T-helper 2 cell treated with Interferon-gamma antibody and Interleukin-4, amounts not matched to agents 5 μg/mL and 100 μg/mL, for 36 hours (primary cell): ENCODE results near the gene TLL1.

Source experiments
- DNase-seq: peaks from one replicate; pipeline ENCODE4 v3.0.0; 2021; ENCODE audit warnings: low spot score
- H3K27ac Mint-ChIP-seq: one replicate; pipeline ENCODE4 v1.8.0; 2021; ENCODE audit warnings: mild to moderate bottlenecking, mixed read lengths
- H3K27me3 Mint-ChIP-seq: one replicate; pipeline ENCODE4 v1.8.0; 2021; ENCODE audit warnings: low read depth, mixed read lengths
- H3K36me3 Mint-ChIP-seq: one replicate; pipeline ENCODE4 v1.8.0; 2021; ENCODE audit warnings: low read depth, mixed read lengths
- H3K4me1 Mint-ChIP-seq: one replicate; pipeline ENCODE4 v1.8.0; 2021; ENCODE audit warnings: low read depth, mixed read lengths
- H3K4me3 Mint-ChIP-seq: one replicate; pipeline ENCODE4 v1.8.0; 2022; ENCODE audit warnings: mild to moderate bottlenecking, moderate library complexity, mixed read lengths
- H3K9me3 Mint-ChIP-seq: one replicate; pipeline ENCODE4 v1.8.0; 2021; ENCODE audit warnings: mixed read lengths

TLL1 gene

GRCh38 chr4:166073783-166074182 is 200.7 kb downstream of the TLL1 start:
- H3K27me3 Mint-ChIP-seq = no peaks in the 10 kb centered on the region

DNA sequence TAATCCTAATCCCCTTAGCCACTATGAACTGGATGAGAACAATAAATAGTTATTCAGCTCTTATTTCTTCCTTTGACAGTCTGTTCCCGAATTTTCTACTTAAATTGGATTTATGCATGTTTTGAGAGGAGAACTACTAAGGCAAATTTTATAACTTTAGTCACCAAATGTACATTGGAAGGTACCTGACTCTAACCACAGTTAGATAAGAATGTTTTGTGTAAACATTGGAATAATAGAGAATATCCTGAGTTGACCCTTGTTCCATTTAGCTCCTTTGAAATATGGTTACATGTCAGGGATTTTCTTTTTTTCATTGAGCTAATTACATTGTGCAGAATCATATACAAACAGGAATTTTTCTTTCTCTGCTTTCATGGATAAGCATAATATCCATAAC is 202.6 kb downstream of the TLL1 start:
- Mint-ChIP-seq H3K36me3 (no peaks in the 10 kb centered on the region), H3K9me3 (no peaks in the 10 kb centered on the region), H3K27me3 (no peaks in the 10 kb centered on the region), H3K27ac (no peak overlapping the region), H3K4me1 (no peaks in the 10 kb centered on the region), H3K4me3 (no peak overlapping the region)
- no peak for DNase-seq

More at GRCh38 chr4:166073783-166074182, 200.7 kb downstream of the TLL1 start:
- H3K27ac Mint-ChIP-seq = no peak overlapping the region
- no peaks in the 10 kb centered on the region for H3K4me1 Mint-ChIP-seq
- no peaks in the 10 kb centered on the region for H3K36me3 Mint-ChIP-seq
- no peaks in the 10 kb centered on the region for H3K9me3 Mint-ChIP-seq
- DNase-seq = no peak
- no peak overlapping the region for H3K4me3 Mint-ChIP-seq

DNA sequence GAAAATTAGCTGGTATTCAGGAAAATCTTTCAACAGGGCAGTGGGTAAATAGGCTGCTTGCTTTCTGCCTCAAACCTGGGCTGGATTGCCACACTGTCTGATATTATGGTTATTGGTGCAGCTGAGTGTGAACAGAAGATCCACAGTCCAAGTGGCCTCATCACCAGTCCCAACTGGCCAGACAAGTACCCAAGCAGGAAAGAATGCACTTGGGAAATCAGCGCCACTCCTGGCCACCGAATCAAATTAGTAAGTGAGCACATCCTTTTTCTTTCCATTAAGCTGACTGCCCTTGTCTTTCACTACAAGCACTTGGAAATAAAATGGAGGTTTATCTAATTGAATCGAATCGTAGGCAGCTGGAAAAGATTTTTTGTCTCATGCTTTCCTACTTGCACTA is 204.7 kb downstream of the TLL1 start:
- Mint-ChIP-seq H3K9me3 (no peaks in the 10 kb centered on the region), H3K4me1 (no peaks in the 10 kb centered on the region), H3K36me3 (no peaks in the 10 kb centered on the region), H3K27ac (no peak overlapping the region), H3K4me3 (no peak overlapping the region), H3K27me3 (no peaks in the 10 kb centered on the region)
- no peak for DNase-seq

- no peak for DNase-seq
- Mint-ChIP-seq H3K27ac (no peak overlapping the region), H3K4me1 (no peaks in the 10 kb centered on the region), H3K36me3 (no peaks in the 10 kb centered on the region), H3K9me3 (no peaks in the 10 kb centered on the region), H3K4me3 (no peak overlapping the region), H3K27me3 (no peaks in the 10 kb centered on the region)
Measured at GRCh38 chr4:166078383-166078782, 205.3 kb downstream of the TLL1 start.

GRCh38 chr4:166078955-166079354 is 205.9 kb downstream of the TLL1 start:
- Mint-ChIP-seq H3K27me3 (no peaks in the 10 kb centered on the region), H3K4me1 (no peaks in the 10 kb centered on the region), H3K27ac (no peak overlapping the region), H3K36me3 (no peaks in the 10 kb centered on the region), H3K4me3 (no peak overlapping the region), H3K9me3 (no peaks in the 10 kb centered on the region)
- DNase-seq = no peak

DNA sequence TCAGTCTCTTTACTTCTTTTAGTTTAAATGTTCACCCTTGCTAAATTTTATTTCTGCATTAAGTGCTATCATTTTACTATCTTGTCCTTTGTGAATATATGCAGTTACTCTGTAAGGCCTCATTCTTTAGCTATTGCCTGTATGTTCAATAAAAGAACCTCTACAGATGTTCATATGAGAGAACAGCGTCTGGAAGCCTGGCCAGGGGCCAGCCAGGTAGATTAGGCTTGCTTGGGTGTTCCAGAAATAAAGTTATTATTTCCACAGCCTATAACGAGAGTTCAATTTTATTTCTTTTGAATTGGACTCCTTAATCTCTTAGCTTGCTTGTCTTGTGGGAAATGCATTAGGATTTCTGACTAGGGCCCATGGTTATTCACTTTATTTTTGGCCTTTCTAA is 214.5 kb downstream of the TLL1 start:
- Mint-ChIP-seq H3K4me1 (no peaks in the 10 kb centered on the region), H3K36me3 (no peaks in the 10 kb centered on the region), H3K4me3 (no peak overlapping the region), H3K27ac (no peak overlapping the region), H3K27me3 (no peaks in the 10 kb centered on the region), H3K9me3 (no peaks in the 10 kb centered on the region)
- DNase-seq = no peak

DNA sequence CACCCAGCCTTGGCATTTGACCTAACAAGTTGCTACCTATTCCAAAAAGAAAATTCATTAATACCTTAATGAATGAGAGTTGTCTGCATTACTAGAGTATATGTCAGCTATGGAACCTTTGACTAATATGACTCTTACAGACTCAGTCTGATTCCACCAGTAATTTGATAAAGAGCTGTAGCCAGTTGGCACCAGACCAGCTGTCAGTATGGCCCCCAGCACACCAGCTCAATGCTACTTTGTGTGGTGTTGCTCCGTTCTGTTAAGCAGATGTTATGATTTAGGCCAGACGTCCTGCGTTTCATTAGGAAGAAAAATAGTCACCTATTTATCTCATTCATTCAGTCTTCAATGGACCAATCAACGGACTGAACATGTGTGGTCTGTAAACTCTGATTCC is 215.5 kb downstream of the TLL1 start:
- Mint-ChIP-seq H3K4me1 (no peaks in the 10 kb centered on the region), H3K27ac (no peak overlapping the region), H3K9me3 (no peaks in the 10 kb centered on the region), H3K27me3 (no peaks in the 10 kb centered on the region), H3K4me3 (no peak overlapping the region), H3K36me3 (no peaks in the 10 kb centered on the region)
- no peak for DNase-seq

GRCh38 chr4:166091146-166091545 is 218.1 kb downstream of the TLL1 start:
- DNase-seq = no peak
- no peak overlapping the region for H3K4me3 Mint-ChIP-seq
- no peaks in the 10 kb centered on the region for H3K4me1 Mint-ChIP-seq
- H3K27ac Mint-ChIP-seq = no peak overlapping the region
- no peaks in the 10 kb centered on the region for H3K27me3 Mint-ChIP-seq
- no peaks in the 10 kb centered on the region for H3K9me3 Mint-ChIP-seq
- no peaks in the 10 kb centered on the region for H3K36me3 Mint-ChIP-seq

DNA sequence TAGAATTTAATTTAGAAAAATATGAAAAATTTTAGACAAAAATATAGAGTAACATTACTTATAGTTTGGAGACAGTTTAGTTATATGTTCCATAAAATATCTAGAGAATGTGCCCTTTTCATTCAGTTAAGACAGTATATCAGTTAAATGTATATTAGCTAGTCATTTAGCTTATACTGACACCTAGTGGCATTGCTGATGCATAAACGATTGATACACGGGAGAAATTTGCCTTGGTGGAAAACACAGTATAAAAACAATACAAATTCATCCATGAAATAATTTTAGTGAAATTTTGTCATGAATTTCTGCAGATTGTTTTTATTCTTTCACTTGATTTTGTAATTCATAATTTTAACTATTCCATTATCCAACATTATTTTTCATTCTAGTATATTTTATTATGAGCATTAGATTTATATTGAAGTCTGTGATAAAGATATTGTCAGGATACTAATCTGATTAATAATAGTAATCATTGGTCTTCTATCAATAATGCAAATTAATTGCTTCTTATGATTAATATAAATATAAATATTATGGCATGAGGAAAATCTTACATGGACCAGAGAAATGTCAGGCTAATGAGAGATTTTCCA is 219.0 kb downstream of the TLL1 start:
- H3K27ac Mint-ChIP-seq = no peak overlapping the region
- H3K27me3 Mint-ChIP-seq = no peaks in the 10 kb centered on the region
- DNase-seq = no peak
- H3K4me1 Mint-ChIP-seq = no peaks in the 10 kb centered on the region
- no peaks in the 10 kb centered on the region for H3K9me3 Mint-ChIP-seq
- H3K4me3 Mint-ChIP-seq = no peak overlapping the region
- no peaks in the 10 kb centered on the region for H3K36me3 Mint-ChIP-seq

- no peaks in the 10 kb centered on the region for H3K36me3 Mint-ChIP-seq
- H3K4me3 Mint-ChIP-seq = no peak overlapping the region
- H3K27ac Mint-ChIP-seq = no peak overlapping the region
- no peaks in the 10 kb centered on the region for H3K4me1 Mint-ChIP-seq
- H3K27me3 Mint-ChIP-seq = no peaks in the 10 kb centered on the region
- no peak for DNase-seq
- no peaks in the 10 kb centered on the region for H3K9me3 Mint-ChIP-seq
Measured at GRCh38 chr4:166092797-166093290, 219.8 kb downstream of the TLL1 start.

- no peaks in the 10 kb centered on the region for H3K27me3 Mint-ChIP-seq
- H3K27ac Mint-ChIP-seq = no peak overlapping the region
- H3K36me3 Mint-ChIP-seq = no peaks in the 10 kb centered on the region
- no peaks in the 10 kb centered on the region for H3K9me3 Mint-ChIP-seq
- H3K4me3 Mint-ChIP-seq = no peak overlapping the region
- no peak for DNase-seq
- H3K4me1 Mint-ChIP-seq = no peaks in the 10 kb centered on the region
Measured at GRCh38 chr4:166104623-166105022, 231.6 kb downstream of the TLL1 start.

DNA sequence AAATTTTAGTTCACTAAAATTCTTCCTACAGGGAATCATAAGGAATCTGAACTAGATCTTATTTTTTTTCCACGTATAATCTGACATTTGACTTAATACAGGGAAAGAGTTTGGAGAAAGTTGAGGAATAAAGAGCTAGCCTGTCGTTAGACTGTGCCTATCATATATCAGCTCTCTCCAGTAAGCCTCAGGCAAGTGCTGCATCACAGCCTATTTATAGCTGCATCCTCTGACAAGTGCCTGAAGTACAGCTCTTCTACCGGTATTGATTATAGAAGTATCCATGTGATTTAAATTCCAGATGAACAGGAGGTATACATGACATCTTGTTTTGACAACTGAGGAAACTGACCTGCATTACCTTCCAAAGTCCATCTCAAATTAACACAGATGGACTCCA is 248.9 kb downstream of the TLL1 start:
- Mint-ChIP-seq H3K9me3 (no peaks in the 10 kb centered on the region), H3K27ac (no peak overlapping the region), H3K4me3 (no peak overlapping the region), H3K4me1 (no peaks in the 10 kb centered on the region), H3K36me3 (no peaks in the 10 kb centered on the region), H3K27me3 (no peaks in the 10 kb centered on the region)
- no peak for DNase-seq

- no peak overlapping the region for H3K4me3 Mint-ChIP-seq
- no peak for DNase-seq
- no peaks in the 10 kb centered on the region for H3K4me1 Mint-ChIP-seq
- H3K27me3 Mint-ChIP-seq = no peaks in the 10 kb centered on the region
- no peaks in the 10 kb centered on the region for H3K9me3 Mint-ChIP-seq
- H3K27ac Mint-ChIP-seq = no peak overlapping the region
- H3K36me3 Mint-ChIP-seq = no peaks in the 10 kb centered on the region
Measured at GRCh38 chr4:166123546-166123945, 250.5 kb downstream of the TLL1 start.

DNA sequence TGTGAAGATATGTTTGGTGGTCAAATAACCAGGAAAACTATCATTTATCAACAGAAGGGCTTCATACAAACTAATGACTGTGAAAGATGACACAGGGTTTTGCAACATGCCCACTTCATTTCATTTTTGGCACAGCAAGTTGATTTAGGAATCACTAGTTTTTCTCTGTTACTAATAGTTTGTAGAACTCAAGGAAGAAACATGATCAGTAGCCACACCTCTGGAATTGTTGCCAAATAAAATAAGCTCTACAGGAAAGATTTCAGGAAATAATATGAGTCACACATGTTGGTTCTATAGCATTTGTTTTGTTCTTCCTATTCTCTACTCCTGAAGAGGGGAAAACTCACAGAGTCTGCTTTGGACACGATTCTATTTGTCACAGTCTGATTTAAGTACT is 255.4 kb downstream of the TLL1 start:
- Mint-ChIP-seq H3K36me3 (no peaks in the 10 kb centered on the region), H3K9me3 (no peaks in the 10 kb centered on the region), H3K27ac (no peak overlapping the region), H3K4me3 (no peak overlapping the region), H3K4me1 (no peaks in the 10 kb centered on the region), H3K27me3 (no peaks in the 10 kb centered on the region)
- no peak for DNase-seq

GRCh38 chr4:166134285-166134684 is 261.2 kb downstream of the TLL1 start:
- Mint-ChIP-seq H3K27ac (no peak overlapping the region), H3K4me3 (no peak overlapping the region), H3K9me3 (peaks cover 4% of the 10 kb centered on the region), H3K4me1 (no peaks in the 10 kb centered on the region), H3K36me3 (no peaks in the 10 kb centered on the region), H3K27me3 (no peaks in the 10 kb centered on the region)
- DNase-seq = no peak
